ENCODE measurements around the gene TRAK1.

The TRAK1 gene

GRCh38 chr3:42173307-42173706 is 82.2 kb downstream of the TRAK1 start:
- DNase-seq, result no peak
- Histone ChIP-seq H3K27ac (no peak overlapping the region), H3K4me3 (ENCODE audit: low read depth, low read length) (no peak overlapping the region), H3K27me3 (ENCODE audit: insufficient read depth, low read depth, severe bottlenecking) (no peaks in the 10 kb centered on the region), H3K9me3 (ENCODE audit: severe bottlenecking) (no peaks in the 10 kb centered on the region), H3K36me3 (peaks cover 14% of the 10 kb centered on the region)
- no peak for TF ChIP-seq CTCF (IDR thresholded peaks at IDR 0.05; ENCODE audit: low read depth, low read length)

- no peak for TF ChIP-seq CTCF (IDR thresholded peaks at IDR 0.05; ENCODE audit: low read depth, low read length)
- Histone ChIP-seq H3K27me3 (ENCODE audit: insufficient read depth, low read depth, severe bottlenecking) (no peaks in the 10 kb centered on the region), H3K27ac (no peak overlapping the region), H3K9me3 (ENCODE audit: severe bottlenecking) (no peaks in the 10 kb centered on the region), H3K36me3 (peaks cover 18% of the 10 kb centered on the region), H3K4me3 (ENCODE audit: low read depth, low read length) (no peak overlapping the region)
- no peak for DNase-seq
Observed at GRCh38 chr3:42174679-42175385, 83.7 kb downstream of the TRAK1 start.

GRCh38 chr3:42175386-42176240 is 84.5 kb downstream of the TRAK1 start:
- Histone ChIP-seq H3K27ac (no peak overlapping the region), H3K27me3 (ENCODE audit: insufficient read depth, low read depth, severe bottlenecking) (no peaks in the 10 kb centered on the region), H3K36me3 (peaks cover 18% of the 10 kb centered on the region), H3K4me3 (ENCODE audit: low read depth, low read length) (no peak overlapping the region), H3K9me3 (ENCODE audit: severe bottlenecking) (no peaks in the 10 kb centered on the region)
- no peak for DNase-seq
- no peak for TF ChIP-seq CTCF (IDR thresholded peaks at IDR 0.05; ENCODE audit: low read depth, low read length)

GRCh38 chr3:42176242-42177034 is 85.3 kb downstream of the TRAK1 start:
- Histone ChIP-seq H3K27me3 (ENCODE audit: insufficient read depth, low read depth, severe bottlenecking) (no peaks in the 10 kb centered on the region), H3K4me3 (ENCODE audit: low read depth, low read length) (no peak overlapping the region), H3K36me3 (peaks cover 18% of the 10 kb centered on the region; the same call in 1 of the 2 replicates), H3K9me3 (ENCODE audit: severe bottlenecking) (no peaks in the 10 kb centered on the region), H3K27ac (no peak overlapping the region)
- no peak for TF ChIP-seq CTCF (IDR thresholded peaks at IDR 0.05; ENCODE audit: low read depth, low read length)
- DNase-seq, result no peak

GRCh38 chr3:42177068-42177800 is 86.1 kb downstream of the TRAK1 start:
- no peak overlapping the region for H3K4me3 ChIP-seq (ENCODE audit: low read depth, low read length)
- no peak for DNase-seq
- no peaks in the 10 kb centered on the region for H3K27me3 ChIP-seq (ENCODE audit: insufficient read depth, low read depth, severe bottlenecking)
- no peak for TF ChIP-seq CTCF (IDR thresholded peaks at IDR 0.05; ENCODE audit: low read depth, low read length)
- H3K36me3 ChIP-seq, result peaks cover 18% of the 10 kb centered on the region; the same call in 1 of the 2 replicates
- no peak overlapping the region for H3K27ac ChIP-seq
- H3K9me3 ChIP-seq (ENCODE audit: severe bottlenecking), result no peaks in the 10 kb centered on the region
